ENCODE measurements around the gene CGAS.
"Not testable (repeated sequence)": the region's sequence is repeated elsewhere in the genome, so short reads cannot be mapped to it uniquely, and the experiment has no call there.

The CGAS gene

DNA sequence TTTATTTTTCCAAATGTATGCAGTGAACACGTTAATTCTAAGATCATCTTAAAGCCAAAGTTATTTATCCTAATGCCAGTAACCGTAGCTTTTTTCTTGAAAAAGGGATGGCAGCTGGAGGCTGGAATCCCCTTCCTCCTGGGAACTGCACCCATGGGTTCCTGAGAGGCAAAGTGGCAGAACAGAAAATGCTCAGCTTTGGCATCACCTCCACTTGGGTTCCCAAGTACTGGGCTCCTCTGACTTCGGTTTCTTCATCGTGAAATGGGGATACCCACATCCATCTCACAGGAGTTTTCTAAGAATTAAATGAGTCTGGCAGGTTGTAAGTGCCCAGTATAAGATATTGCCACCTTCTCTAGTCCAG lies 63.7 kb downstream of the CGAS start:
- no peak for TF ChIP-seq SPI1 (IDR thresholded peaks at IDR 0.05; ENCODE audit: borderline replicate concordance, low read depth)
- TF ChIP-seq, protein P1, sequence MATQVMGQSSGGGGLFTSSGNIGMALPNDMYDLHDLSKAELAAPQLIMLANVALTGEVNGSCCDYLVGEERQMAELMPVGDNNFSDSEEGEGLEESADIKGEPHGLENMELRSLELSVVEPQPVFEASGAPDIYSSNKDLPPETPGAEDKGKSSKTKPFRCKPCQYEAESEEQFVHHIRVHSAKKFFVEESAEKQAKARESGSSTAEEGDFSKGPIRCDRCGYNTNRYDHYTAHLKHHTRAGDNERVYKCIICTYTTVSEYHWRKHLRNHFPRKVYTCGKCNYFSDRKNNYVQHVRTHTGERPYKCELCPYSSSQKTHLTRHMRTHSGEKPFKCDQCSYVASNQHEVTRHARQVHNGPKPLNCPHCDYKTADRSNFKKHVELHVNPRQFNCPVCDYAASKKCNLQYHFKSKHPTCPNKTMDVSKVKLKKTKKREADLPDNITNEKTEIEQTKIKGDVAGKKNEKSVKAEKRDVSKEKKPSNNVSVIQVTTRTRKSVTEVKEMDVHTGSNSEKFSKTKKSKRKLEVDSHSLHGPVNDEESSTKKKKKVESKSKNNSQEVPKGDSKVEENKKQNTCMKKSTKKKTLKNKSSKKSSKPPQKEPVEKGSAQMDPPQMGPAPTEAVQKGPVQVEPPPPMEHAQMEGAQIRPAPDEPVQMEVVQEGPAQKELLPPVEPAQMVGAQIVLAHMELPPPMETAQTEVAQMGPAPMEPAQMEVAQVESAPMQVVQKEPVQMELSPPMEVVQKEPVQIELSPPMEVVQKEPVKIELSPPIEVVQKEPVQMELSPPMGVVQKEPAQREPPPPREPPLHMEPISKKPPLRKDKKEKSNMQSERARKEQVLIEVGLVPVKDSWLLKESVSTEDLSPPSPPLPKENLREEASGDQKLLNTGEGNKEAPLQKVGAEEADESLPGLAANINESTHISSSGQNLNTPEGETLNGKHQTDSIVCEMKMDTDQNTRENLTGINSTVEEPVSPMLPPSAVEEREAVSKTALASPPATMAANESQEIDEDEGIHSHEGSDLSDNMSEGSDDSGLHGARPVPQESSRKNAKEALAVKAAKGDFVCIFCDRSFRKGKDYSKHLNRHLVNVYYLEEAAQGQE (IDR thresholded peaks at IDR 0.05; ENCODE audit: insufficient replicate concordance, low read depth) = no peak
- no peak for TF ChIP-seq CTCF (IDR thresholded peaks at IDR 0.05; ENCODE audit: insufficient read depth, low read length)
- TF ChIP-seq GABPA (IDR thresholded peaks at IDR 0.05; ENCODE audit: low read depth) = no peak
- no peak for TF ChIP-seq POLR2AphosphoS5 (IDR thresholded peaks at IDR 0.05; ENCODE audit: low read depth)
- Histone ChIP-seq H3K27ac (replicated peaks) (no peak overlapping the region), H3K27me3 (ENCODE audit: insufficient read depth, poor library complexity, severe bottlenecking) (no peaks in the 10 kb centered on the region), H3K4me3 (replicated peaks; ENCODE audit: insufficient read depth, low read length) (peak overlapping the region; percentile 44)
- DNase-seq (ENCODE audit: low read depth in 1 of 2, low spot score in 1 of 2) = no peak

- no peaks in the 10 kb centered on the region for H3K27me3 ChIP-seq (ENCODE audit: insufficient read depth, poor library complexity, severe bottlenecking)
- TF ChIP-seq SPI1 (IDR thresholded peaks at IDR 0.05; ENCODE audit: borderline replicate concordance, low read depth) = no peak
- TF ChIP-seq, protein P1 (IDR thresholded peaks at IDR 0.05; ENCODE audit: insufficient replicate concordance, low read depth) = no peak
- TF ChIP-seq CTCF (IDR thresholded peaks at IDR 0.05; ENCODE audit: insufficient read depth, low read length) = no peak
- no peak for TF ChIP-seq POLR2AphosphoS5 (IDR thresholded peaks at IDR 0.05; ENCODE audit: low read depth)
- no peak for TF ChIP-seq GABPA (IDR thresholded peaks at IDR 0.05; ENCODE audit: low read depth)
- H3K4me3 ChIP-seq (replicated peaks; ENCODE audit: insufficient read depth, low read length) = no peak overlapping the region
- no peak for DNase-seq (ENCODE audit: low read depth in 1 of 2, low spot score in 1 of 2)
- no peak overlapping the region for H3K27ac ChIP-seq (replicated peaks)
These were observed 69.5 kb downstream of the CGAS start for GRCh38 chr6:73382462-73383113.

- H3K27me3 ChIP-seq (ENCODE audit: insufficient read depth, poor library complexity, severe bottlenecking); DNase-seq (ENCODE audit: low read depth in 1 of 2, low spot score in 1 of 2); H3K4me3 ChIP-seq (replicated peaks; ENCODE audit: insufficient read depth, low read length); H3K27ac ChIP-seq (replicated peaks): not testable (repeated sequence)
These were observed 70.6 kb downstream of the CGAS start for GRCh38 chr6:73381531-73381930.

DNA sequence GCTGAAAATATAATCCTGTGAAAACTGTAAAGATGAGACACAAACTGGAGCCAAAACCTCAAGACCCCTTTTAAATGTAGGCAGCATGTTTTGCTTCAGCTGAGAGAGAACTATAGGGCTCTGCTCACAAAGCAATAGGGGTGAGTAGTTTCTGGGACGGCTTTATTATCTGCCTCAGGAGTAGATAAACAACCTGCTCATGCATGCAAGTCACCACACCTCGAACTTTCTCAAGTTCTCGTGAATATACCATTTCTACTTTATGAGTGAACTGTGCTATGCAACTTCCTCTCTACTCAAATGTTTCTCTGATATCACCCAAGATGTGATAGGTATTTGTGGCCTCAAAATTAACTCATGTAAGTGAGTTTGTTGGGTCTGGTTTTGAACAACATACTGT lies 74.9 kb downstream of the CGAS start:
- Histone ChIP-seq H3K4me3 (replicated peaks; ENCODE audit: insufficient read depth, low read length) (no peak overlapping the region), H3K27me3 (ENCODE audit: insufficient read depth, poor library complexity, severe bottlenecking) (no peaks in the 10 kb centered on the region), H3K27ac (replicated peaks) (no peak overlapping the region)
- TF ChIP-seq SPI1 (IDR thresholded peaks at IDR 0.05; ENCODE audit: borderline replicate concordance, low read depth) (no peak), CTCF (IDR thresholded peaks at IDR 0.05; ENCODE audit: insufficient read depth, low read length) (no peak), POLR2AphosphoS5 (IDR thresholded peaks at IDR 0.05; ENCODE audit: low read depth) (no peak), GABPA (IDR thresholded peaks at IDR 0.05; ENCODE audit: low read depth) (no peak)
- TF ChIP-seq, protein P1 (IDR thresholded peaks at IDR 0.05; ENCODE audit: insufficient replicate concordance, low read depth) = no peak
- DNase-seq (ENCODE audit: low read depth in 1 of 2, low spot score in 1 of 2) = no peak

Measured in HL-60 (cell line).